ENCODE results near the gene PRR5L.

Gene PRR5L

GRCh38 chr11:36376888-36377758, 81.0 kb downstream of the PRR5L start:
- DNase-seq (ENCODE audit: low read depth), result no peak

- DNase-seq (ENCODE audit: low read depth), result no peak
These were observed 81.9 kb downstream of the PRR5L start for GRCh38 chr11:36377759-36378564.

- DNase-seq (ENCODE audit: low read depth), result no peak
These were observed 83.6 kb downstream of the PRR5L start for GRCh38 chr11:36379653-36380052.

- DNase-seq (ENCODE audit: low read depth), result no peak
These were observed 84.4 kb downstream of the PRR5L start for GRCh38 chr11:36380296-36381014.

GRCh38 chr11:36381015-36381360, 84.9 kb downstream of the PRR5L start:
- no peak for DNase-seq (ENCODE audit: low read depth)

GRCh38 chr11:36383195-36383594, 87.1 kb downstream of the PRR5L start:
- no peak for DNase-seq (ENCODE audit: low read depth)

- no peak for DNase-seq (ENCODE audit: low read depth)
These were observed 89.3 kb downstream of the PRR5L start for GRCh38 chr11:36385121-36385970.

GRCh38 chr11:36386411-36386810, 90.3 kb downstream of the PRR5L start:
- DNase-seq (ENCODE audit: low read depth), result no peak

- DNase-seq (ENCODE audit: low read depth), result no peak
These were observed 92.0 kb downstream of the PRR5L start for GRCh38 chr11:36388071-36388470.

GRCh38 chr11:36388951-36389350, 92.9 kb downstream of the PRR5L start:
- no peak for DNase-seq (ENCODE audit: low read depth)

- DNase-seq (ENCODE audit: low read depth), result no peak
These were observed 93.7 kb downstream of the PRR5L start for GRCh38 chr11:36389811-36390210.

GRCh38 chr11:36390963-36391471, 94.9 kb downstream of the PRR5L start:
- DNase-seq (ENCODE audit: low read depth), result no peak

- no peak for DNase-seq (ENCODE audit: low read depth)
These were observed 96.1 kb downstream of the PRR5L start for GRCh38 chr11:36392196-36392595.

- no peak for DNase-seq (ENCODE audit: low read depth)
These were observed 98.0 kb downstream of the PRR5L start for GRCh38 chr11:36394056-36394455.

- no peak for DNase-seq (ENCODE audit: low read depth)
These were observed 98.8 kb downstream of the PRR5L start for GRCh38 chr11:36394926-36395325.

- DNase-seq (ENCODE audit: low read depth), result no peak
These were observed 100.1 kb downstream of the PRR5L start for GRCh38 chr11:36395978-36396736.

GRCh38 chr11:36398231-36398953, 102.3 kb downstream of the PRR5L start:
- DNase-seq (ENCODE audit: low read depth), result no peak

GRCh38 chr11:36399236-36399635, 103.1 kb downstream of the PRR5L start:
- no peak for DNase-seq (ENCODE audit: low read depth)

- DNase-seq (ENCODE audit: low read depth), result no peak
These were observed 103.7 kb downstream of the PRR5L start for GRCh38 chr11:36399745-36400144.

Data from GM04503 (cell line).